ENCODE results near the gene BMP6. TPM values are rescaled to one million over a fixed set of nuclear protein-coding genes. Genes with fewer than 3 reads are reported as not detected.

BMP6 gene
- total RNA-seq, 1 donor from 2014 or later = 1.3 TPM

GRCh38 chr6:7687145-7688111 is 38.5 kb upstream of the BMP6 start:
- TF ChIP-seq CTCF (conservative IDR thresholded peaks at IDR 0.05; ENCODE audit: low read depth, low read length) = no peak
- no peak overlapping the region for H3K4me3 ChIP-seq (ENCODE audit: low read depth, low read length)
- DNase-seq (ENCODE audit: low read depth) = no peak

DNA sequence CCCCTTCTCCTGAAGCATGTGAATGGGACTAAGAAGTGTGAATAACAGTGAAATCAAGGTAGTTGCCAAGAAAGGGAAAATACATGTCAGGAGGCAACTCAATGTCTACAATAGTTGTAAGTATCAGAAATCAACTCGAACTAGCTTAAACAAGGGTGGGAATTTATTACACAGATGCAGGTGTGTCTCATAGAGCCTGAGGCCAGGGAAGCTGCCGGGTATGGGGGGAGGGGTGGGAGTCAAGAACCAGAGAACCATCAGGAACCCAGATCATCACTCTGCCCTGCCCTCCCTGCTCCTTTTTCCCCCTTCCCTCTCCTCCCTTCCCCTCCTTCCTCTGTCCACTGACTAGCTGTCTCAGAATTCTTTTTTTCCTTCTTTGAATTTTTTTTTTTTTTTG is 34.9 kb upstream of the BMP6 start:
- no peak for DNase-seq (ENCODE audit: low read depth)
- TF ChIP-seq CTCF (conservative IDR thresholded peaks at IDR 0.05; ENCODE audit: low read depth, low read length) = no peak
- H3K4me3 ChIP-seq (ENCODE audit: low read depth, low read length) = no peak overlapping the region

- no peak for DNase-seq (ENCODE audit: low read depth)
- no peak overlapping the region for H3K4me3 ChIP-seq (ENCODE audit: low read depth, low read length)
- TF ChIP-seq CTCF (conservative IDR thresholded peaks at IDR 0.05; ENCODE audit: low read depth, low read length) = no peak
These were observed 34.0 kb upstream of the BMP6 start for GRCh38 chr6:7691675-7692452.

DNA sequence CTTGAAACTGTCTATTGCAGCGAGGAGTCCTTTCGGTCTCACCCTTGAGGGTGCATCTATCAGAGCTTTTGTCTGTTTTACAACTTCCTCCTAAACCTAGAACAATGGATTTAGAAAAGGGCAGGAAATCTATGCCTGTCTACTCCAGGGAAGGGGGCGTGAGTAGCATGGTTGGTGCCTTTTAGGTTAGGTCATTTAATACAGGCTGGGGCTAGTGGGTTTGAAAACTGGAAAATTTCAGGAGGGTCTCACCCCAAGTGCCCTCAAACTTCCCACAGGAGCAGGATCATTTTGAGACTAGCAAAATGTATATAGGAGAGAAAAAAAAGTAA is 33.5 kb upstream of the BMP6 start:
- no peak for DNase-seq (ENCODE audit: low read depth)
- no peak for TF ChIP-seq CTCF (conservative IDR thresholded peaks at IDR 0.05; ENCODE audit: low read depth, low read length)
- H3K4me3 ChIP-seq (ENCODE audit: low read depth, low read length) = no peak overlapping the region

DNA sequence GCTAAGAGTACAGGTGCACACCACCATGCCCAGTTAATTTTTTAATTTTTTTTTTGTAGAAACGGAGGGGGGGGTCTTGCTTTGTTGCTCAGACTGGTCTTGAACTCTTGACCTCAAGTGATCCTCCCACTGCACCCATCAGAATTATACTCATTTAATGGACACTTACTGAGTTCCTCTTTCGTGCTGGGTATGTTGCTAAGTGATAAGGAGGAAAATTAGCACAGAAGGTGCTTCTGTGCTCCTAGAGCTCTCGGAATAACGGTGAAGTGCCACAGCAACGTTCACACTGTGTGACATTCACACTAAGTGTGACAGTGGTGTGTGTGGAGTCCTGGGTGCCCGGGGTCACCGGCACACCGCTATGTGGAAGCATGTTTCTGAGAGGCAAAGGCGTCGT is 32.1 kb upstream of the BMP6 start:
- TF ChIP-seq CTCF (conservative IDR thresholded peaks at IDR 0.05; ENCODE audit: low read depth, low read length) = no peak
- DNase-seq (ENCODE audit: low read depth) = no peak
- H3K4me3 ChIP-seq (ENCODE audit: low read depth, low read length) = no peak overlapping the region

GRCh38 chr6:7696061-7696460 is 29.8 kb upstream of the BMP6 start:
- no peak overlapping the region for H3K4me3 ChIP-seq (ENCODE audit: low read depth, low read length)
- TF ChIP-seq CTCF (conservative IDR thresholded peaks at IDR 0.05; ENCODE audit: low read depth, low read length) = no peak
- DNase-seq (ENCODE audit: low read depth) = no peak

Measured in epithelial cell of proximal tubule (primary cell).